HG03139 (cell line): ENCODE results near the gene CEP170.
A peak's percentile ranks its signal among the peaks of the same experiment; 100 is the strongest.
"Not testable (repeated sequence)": the region's sequence is repeated elsewhere in the genome, so short reads cannot be mapped to it uniquely, and the experiment has no call there.

Source experiments
- ATAC-seq: cut with Tn5 transposase; IDR thresholded peaks from one replicate; pipeline ENCODE4 v1.9.1; 2021; ENCODE audit not compliant: unreplicated experiment

Gene CEP170

DNA sequence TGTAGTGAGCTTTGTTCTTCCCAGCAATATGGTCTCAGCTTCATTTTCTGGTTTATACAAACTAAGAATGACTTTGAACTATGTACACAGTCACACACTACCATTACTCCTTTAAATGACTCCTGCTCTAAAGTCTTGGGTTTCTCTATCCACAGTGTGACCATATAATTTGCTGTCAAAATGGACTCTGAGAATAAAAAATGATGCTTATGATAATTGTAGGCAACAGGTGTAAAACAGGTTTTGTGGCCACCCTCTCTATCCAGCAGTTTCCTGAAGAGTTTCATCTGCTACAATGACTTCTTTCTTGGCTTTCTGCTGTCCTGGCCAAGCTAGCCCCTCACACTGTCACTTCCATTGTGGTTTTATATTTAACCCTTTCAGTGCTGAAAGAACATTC lies 71.4 kb downstream of the CEP170 start:
- ATAC-seq = not testable (repeated sequence)

DNA sequence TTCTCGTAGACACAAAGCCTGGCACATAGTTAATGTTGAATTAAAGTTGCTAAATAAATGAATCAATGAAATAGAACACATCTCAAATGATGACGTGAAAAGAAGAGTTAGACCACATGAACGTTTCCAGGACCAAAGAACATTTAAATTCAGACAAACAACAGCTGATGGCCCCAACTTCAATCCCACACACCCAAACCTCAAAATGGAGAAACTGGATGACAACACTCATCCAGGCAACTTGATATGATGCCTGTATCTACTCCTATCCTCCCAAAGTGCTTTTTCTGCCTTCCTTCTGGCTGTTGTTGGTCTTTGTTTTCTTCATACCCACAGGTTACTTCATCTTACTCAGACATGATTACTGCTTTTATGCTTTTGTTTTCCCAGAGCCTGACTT lies 71.9 kb downstream of the CEP170 start:
- ATAC-seq = not testable (repeated sequence)

DNA sequence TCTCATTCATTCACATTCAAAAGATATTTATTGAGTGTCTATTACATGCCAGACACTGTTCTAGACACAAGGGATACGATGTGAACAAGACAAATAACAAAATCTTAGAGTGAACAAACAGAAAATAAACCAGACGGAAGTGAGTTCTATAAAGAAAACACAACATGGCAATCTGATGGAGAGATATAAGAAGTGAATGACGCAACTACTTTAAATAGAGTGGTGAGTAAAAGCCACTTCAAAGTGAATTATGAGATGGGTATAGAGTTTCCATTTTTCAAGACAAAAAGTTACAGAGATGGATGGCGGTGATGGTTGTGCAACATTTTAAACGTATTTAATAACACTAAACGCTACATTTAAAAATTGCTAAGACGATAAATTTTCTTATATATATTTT lies 75.4 kb downstream of the CEP170 start:
- no peak for ATAC-seq

DNA sequence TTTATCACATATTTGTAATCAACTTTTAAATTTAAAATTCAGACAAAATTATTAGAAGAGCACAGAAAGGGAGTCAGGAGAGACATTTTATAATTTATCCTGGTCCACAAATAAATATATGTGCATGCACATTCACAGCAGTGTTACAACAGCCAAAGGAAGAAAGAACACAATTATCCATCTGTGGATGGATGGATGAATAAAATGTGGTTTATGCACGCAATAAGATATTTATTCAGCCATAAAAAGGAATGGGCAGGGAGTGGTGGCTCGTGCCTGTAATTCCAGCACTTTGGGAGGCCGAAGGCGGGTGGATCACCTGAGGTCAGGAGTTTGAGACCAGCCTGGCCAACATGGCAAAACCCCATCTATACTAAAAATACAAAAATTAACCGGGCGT lies 77.3 kb downstream of the CEP170 start:
- not testable (repeated sequence) for ATAC-seq

DNA sequence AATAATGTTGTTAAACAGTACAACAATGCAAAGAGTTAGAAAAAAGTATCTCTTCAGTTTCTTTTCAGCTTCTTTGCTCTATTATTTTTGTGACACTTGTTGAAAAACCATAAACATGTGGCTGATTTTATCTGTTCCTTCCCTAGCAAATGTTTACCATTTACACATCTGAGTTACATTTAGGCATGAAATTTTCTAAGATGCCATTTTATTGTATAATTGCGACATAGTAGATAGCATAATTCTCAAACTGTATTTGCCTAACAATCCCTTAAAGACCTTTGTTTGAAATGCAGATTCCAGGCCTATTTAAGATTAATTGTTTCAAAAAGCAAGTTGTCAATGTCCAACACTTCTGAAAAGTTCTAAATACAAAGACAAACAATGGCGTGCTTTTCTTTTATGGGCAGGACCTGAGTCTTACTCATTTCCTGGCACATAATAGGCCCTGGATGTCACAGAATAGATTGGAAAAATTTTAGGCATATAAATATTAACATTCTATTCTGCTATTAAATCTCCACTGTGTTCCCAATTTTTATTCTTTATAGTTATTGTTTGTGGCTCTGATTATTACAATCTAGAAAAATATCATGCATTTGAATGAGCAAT lies 81.2 kb downstream of the CEP170 start:
- ATAC-seq = not testable (repeated sequence)

DNA sequence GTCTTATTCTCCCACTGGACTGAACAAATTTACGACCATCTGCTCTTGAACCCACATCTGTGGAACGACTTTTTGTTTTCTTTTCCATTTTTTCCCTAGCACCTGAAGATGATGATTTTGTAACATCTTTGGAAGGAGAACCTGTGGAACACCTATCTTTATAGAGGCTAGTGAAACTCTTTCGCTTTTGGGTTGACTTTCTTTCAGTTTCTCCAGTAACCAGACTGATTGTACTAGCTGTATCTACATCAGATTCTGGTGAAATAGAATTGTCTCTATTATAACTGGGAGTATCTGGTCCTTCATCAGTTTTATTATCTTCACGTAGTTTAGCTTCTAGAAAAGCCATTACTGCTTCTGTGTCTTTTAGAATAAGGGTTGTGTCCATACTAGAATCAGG lies 90.2 kb downstream of the CEP170 start:
- not testable (repeated sequence) for ATAC-seq

DNA sequence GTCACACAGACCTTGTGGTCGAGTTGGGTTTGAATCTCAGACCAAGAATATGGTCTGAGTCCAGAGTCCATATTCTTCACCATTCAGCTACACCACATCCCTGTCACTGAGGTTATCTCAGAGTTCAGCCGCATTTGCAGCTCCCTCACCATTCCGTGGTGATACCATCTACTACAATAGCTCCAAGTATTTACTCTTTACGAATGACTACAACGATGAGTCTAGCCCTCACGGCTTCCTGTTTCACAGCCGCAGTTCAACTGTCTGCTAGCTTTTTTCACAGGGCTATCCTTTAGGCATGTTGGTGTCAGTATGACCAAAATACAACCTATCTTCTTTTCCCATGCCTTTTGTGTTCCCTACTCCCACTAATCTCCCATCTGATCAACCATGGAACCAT lies 104.2 kb downstream of the CEP170 start:
- not testable (repeated sequence) for ATAC-seq

DNA sequence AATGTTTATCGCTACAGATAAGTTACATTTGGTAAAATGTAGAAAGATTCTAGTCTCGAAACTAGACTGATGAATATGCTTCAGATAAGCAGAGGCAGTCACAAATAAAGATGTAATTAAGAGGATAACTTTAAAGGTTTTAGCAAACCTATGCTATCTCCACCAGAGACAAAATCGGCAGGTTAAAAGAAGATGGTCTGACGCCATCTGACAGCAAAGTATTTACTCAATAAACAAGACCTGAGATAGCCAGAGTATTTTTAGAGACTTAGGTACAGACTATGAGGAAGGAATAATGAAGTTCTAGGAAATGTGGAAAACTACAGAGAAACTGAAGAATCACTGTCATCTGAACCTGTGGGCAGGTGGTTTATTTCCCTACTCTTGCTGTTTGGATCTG lies 106.0 kb downstream of the CEP170 start:
- not testable (repeated sequence) for ATAC-seq

DNA sequence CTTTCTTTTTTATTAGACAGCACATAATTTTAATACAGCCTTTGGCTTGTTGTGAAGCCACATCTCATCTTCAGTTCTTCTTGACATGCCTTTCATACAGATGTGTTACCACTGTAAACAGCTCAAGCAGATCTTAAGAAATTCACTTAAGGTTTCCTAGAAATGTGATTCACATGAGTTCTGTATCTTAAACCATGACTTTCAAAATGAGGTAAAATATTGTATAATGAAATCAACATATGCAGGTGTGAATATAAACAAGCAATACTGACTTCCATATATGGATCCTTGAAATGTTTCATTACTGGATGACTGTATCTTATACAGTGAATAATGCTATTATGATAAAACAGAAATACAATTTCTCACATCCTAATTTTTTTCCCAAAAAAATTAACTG lies 107.7 kb downstream of the CEP170 start:
- not testable (repeated sequence) for ATAC-seq

DNA sequence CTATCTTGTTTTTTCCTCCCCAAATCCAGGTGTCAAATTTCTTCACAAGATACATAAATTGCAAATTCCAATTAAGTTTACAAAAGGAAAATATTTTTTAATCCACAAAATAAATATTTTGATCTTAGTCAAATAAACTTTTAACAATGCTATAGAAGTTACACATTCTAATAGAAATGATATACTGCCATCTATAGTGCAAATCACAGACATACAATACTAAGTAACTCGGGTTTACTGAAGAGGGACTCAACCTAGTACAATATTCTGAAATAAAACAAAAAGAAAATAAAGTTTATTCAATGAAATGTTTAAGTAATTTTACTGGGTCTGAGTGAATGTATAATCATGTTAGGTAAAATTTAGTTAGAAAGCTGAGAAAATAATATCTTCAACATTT lies 114.6 kb downstream of the CEP170 start:
- ATAC-seq = not testable (repeated sequence)

DNA sequence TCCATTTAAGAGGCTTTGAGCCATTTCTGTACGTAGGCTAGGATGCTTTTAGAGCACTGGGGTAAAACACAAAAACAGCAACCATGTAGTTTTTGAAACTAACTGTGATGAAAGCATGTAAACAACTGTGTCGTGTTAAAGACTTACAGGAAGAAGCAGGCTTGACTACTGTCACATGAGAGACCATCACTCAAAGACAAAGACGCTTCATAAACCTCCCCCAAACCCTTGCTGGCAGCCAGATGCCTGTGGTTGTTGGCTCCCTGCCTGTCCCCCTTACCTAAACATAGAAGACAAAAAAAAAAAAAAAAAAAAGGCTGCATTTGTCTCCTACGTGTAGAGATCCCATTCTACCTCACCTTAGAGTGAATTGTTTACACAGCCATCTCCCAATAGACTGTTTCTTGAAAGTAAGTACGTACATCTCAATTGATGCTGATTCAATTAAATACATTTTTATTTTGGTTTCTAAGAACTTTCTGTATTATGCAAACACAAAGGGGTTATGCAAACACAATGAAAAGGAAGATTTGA lies 132.1 kb downstream of the CEP170 start:
- ATAC-seq = not testable (repeated sequence)

DNA sequence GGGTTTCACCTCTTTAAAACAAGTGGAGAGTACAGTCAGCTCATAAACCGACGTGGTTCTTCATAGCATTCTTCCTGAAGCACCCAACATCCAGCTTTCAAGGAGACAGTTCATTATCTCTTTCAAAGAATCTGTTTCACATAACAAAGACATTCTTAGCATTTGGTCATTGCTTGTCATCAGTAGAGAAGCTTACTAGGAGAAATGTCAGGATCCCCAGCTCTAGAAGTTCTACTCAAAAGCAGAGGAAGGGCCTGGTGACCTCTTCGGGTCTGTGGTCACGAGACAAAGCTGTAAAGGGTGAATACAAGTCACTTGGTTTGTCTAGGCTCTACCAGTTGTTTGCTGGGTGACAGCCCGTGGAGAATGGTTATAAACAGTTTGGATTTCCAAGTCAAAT lies 133.1 kb downstream of the CEP170 start:
- not testable (repeated sequence) for ATAC-seq

DNA sequence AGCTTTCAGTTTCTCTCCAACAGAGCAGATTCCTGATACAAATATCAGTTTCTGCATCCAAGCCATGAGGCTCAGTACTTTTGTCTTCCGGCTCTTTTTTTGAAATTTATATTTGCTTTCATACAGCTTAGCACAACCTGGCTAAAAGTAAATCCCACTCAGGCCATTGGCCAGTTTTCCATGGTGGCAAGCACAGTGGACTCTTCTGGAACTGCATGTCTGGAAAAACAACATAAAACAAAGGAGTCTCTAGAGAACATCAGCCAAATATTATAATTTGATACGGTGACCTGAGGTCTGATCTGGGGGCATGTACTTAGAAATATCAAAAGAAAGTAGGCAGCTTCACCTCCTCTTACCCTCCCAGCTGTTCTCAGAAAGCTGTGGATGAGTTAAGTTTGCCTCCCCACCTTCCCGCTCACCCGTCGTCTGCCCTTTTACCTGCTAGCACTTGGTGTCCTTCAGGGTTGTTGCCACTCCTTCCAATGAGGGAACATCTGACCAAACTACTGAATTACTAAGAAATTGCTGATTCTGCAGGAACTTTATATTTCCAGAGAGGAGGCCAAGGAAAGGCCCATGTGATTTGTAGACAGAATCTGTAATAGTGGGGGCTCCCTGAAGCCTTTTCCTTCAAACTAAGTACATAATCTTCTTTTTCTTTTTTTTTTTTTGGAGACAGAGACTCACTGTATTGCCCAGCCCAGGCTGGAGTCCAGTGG lies 136.3 kb downstream of the CEP170 start:
- not testable (repeated sequence) for ATAC-seq

DNA sequence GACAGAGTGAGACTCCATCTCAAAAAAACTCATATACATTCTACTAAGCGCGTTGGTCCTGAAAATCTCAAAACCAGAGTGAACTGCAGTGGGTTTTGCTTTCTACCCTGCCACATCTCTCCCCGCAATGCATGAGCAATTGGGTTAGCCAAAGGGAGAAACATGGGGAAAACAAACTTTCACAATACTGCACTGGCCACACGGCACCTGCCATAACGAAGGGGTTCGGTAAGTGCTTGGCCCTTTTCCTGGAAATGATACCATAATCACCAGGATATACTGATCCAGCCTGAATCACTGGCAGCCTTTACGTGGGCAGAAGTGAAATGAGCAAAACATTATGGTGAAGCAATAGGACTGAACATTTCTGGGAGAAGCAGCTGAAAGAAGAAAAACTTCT lies 138.9 kb downstream of the CEP170 start:
- ATAC-seq = not testable (repeated sequence)

DNA sequence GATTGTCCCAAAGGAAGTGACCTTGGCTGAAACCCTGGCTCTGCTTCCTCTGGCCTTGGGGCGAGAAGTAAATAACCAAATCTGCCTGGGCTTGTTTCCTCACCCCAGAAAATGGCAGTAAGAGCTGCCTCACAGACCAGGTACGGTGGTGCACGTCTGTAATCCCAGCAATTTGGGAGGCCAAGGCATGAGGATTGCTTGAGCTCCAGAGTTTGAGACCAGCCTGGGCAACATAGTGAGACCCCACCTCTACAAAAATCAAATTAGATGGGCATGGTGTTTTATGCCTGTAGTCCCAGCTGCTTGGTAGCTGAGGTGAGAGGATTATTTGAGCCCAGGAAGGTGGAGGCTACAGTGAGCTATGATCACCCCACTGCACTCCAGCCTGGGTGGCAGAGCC lies 140.3 kb downstream of the CEP170 start:
- peak; percentile 2 for ATAC-seq

DNA sequence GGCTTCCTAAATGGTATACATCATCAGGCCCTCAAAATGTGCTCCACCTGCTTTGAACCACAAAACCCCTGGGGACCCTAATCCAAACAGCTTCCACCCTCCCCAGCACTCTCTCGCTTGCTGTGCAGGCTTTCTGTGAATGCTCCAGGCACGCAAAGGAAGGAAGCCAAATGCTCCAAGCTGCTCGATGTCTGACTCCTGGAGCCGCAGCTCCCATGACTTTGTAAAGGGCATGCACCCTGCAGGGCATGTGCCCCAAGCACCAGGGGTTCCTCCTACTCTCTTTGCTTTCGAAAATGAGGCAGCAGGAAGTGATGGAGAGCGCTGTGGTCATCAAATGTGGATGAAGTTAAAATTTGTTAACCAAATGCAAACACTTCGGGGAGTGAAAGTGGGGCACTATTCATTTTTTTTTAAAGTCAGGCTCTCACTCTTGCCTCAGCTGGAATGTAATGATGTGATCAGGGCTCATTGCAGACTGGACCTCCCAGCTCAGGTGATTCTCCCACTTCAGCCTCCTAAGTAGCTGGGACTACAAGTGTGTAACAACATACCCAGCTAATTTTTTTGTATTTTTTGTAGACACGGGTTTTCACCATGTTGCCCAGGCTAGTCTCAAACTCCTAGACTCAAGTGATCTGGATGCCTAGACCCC lies 140.9 kb downstream of the CEP170 start:
- peak; percentile 92 for ATAC-seq

DNA sequence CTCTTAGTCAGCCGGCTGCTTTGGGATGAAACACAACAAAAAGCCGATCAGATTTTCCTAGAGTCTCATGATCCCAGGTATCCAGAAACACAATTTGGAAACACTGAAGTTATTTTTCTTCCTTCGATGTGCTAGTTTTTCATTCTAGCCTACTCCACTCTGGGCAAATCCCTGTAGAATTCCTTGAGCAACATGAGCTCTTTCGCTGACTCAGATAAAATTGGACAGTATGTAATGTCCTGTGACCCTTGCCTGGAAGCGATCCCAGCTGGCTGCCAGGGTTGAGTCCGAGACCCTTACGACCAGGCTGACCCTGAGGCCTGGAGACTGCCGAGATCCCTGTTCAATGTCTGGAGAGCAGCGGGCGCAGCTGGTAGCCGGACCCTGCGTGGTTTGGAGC lies 147.9 kb downstream of the CEP170 start:
- not testable (repeated sequence) for ATAC-seq

DNA sequence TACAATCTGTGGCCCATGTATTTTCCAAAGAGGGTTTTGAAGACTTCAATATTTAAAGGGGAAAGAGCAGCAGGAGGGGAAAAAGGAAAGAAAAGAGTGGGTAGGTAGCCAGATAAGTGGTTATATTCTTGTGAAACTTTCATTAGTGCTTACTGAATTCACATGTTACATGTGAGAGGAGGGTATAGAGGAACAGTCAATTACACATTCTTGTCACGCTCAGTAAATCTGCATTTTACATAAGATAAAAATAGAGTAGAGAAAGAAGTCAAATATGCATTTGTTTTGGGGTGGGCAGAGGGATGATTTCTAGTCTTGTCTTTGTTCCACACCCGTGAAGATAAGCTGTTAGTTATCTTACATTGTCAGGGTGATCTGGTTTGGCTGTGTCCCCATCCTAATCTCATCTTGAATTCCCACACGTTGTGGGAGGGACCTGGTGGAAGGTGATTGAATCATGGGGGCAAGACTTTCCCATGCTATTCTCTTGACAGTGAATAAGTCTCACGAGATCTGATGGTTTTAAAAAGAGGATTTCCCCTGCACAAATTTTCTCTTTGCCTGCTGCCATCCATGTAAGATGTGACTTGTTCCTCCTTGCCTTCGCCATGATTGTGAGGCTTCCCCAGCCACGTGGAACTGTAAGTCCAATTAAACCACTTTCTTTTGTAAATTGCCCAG lies 149.3 kb downstream of the CEP170 start:
- not testable (repeated sequence) for ATAC-seq

DNA sequence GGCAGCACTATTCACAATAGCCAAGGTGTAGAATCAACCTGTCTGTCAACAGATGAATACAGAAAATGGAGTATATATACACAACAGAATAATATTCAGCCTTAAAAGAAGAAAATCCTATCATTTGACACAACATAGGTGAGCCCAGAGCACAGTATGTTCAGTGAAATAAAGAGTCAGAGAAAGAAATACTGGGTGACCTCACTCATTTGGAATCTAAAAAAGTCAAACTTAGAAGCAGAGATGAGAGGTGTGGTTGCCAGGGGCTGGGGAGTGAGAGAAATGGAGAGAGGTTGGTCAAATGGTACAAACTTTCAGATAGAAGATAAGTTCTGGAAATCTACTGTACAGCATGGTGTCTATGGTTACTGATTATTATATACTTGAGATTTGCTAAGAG lies 150.0 kb downstream of the CEP170 start:
- not testable (repeated sequence) for ATAC-seq

DNA sequence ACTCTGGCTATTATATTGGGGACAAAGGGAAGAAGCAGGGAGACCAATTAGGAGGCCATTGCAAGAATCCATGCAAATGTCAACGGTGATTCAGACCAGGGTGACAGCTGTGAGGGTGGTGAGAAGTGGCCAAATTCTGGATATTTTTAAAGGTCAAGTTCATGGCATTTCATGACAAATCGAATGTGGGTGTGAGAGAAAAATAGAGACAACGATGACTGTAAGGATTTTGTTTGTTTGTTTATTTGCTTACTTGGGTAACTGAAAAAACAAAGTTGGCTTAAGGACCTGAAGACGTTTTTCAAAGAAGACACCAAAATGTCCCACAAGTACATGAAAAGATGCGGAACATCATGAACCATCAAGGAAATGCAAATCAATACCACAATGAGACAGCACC lies 150.6 kb downstream of the CEP170 start:
- ATAC-seq = not testable (repeated sequence)

DNA sequence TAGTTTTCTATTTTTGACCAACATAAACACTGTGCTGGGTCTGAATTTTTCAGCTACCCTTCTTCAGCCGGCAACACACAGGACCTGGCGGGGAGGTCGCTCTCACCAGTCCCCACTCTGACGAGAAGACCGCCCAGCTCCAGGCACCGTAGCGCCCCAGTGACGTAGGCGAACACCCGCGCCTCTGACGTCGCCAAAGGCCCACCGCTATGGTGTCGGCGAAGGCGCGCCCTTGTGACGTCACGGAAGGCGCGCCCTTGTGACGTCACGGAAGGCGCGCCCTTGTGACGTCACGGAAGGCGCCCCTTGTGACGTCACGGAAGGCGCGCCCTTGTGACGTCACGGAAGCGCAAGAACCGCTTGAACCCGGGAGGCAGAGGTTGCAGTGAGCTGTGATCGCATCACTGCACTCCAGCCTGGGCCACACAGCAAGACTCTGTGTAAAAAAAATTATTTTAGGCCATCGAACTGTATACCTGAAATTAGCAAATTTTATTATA lies 153.5 kb downstream of the CEP170 start:
- peak; percentile 97 for ATAC-seq
